ENCODE results near the gene CDKAL1.

The CDKAL1 gene

GRCh38 chr6:20939161-20939775 lies 405.0 kb downstream of the CDKAL1 start:
- DNase-seq: no peak

DNA sequence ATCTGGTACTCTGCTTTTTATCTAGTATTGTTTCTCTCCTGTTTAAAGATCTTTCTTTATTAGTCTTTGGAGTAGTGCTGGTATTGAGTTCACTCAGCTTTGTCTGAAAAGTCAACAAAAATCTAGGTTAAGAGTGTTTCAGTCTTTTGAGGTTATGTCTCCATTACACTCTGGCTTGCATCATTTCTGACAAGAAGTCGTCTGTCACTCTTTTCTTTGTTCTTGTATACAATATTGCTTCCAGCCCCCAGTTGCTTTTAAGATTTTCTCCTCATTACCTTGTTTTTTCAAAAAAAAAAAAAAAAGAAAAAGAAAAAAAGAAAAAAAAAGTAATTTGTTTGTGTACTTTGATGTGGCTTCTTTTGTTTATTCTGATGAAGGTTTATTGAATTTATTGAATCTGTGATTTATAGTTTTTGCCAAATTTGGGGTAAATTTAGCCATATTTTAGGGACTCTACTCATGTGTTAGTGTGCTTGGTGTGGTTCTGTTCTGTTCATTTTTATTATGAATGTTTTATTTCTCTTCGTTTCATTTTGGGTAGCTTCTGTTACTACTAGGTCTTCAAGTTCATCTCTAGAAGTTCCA lies 408.9 kb downstream of the CDKAL1 start:
- DNase-seq: no peak

DNA sequence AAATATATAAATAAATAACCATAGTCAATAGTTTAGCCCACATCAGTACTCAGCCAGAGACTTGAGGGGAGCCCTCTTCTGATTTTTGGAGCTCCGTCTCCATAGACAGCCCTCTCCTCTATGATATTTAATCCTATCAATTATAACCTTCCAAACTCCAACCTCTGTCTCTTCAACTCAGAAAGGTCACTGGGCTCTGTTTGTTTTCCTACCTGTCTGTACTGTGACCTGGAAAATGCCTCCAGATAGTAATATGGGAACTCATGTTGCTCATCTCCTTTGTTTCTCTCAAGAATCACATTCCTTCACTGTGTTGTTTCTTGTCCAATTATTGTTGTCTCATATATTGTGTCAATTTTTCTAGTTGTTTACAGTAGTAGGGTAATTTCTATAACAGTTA lies 409.7 kb downstream of the CDKAL1 start:
- no peak for DNase-seq

DNA sequence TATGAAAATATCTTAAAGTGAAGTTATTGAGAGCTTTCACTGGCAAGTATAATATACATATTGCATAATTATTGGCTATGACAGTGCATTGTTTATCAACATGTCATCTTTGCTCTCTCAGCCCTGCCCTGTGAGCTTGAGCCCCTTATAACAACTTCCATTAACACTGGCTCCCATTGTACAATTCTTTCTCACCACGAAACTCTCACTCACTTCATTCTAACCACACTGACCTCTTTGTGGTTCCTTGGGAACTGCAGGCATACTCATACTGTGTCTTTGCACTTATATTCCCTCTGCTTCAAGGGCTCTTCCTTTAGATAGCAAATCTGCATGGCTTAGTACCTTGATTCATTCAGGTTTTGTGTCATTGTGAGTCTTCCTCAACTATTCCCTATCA lies 411.8 kb downstream of the CDKAL1 start:
- DNase-seq: peak in 1 of 2 experiments; percentile 27

DNA sequence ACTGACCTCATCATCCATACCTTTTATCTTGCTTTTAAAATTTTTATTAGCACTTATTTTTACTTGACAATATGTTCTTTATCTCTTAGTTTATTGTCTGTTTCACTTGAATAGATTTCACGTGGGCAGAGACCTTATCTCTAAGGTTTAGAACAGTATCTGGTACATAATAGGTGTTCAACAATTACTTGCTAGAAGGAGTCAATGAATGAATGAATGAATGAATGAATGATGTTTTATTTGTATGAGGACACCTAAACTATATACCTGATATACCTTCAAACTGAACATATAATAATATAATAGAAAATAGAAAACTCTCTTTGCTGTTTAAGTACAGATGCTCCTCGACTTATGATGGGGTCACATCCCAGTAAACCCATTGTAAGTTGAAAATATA lies 412.6 kb downstream of the CDKAL1 start:
- no peak for DNase-seq

- no peak for DNase-seq
These were observed 413.7 kb downstream of the CDKAL1 start for GRCh38 chr6:20947977-20948376.

DNA sequence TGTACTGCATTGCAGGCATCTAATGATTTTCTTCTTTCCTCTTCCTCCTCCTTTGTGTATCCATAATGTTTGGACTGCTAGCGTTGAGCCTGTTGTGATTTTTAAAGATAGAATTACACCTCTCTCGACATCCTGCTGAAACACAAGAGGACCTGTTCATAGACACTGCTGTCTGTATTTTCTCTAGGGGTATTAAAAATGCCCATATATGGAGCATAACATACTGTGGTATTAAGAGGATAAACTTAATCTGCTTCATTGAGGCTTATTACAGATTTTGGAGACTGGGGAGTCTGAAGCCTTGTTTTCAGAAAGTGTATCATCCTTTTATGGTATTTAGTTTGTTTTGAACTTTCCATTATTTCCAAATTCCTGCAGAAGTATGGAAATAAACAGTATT lies 414.3 kb downstream of the CDKAL1 start:
- no peak for DNase-seq

DNA sequence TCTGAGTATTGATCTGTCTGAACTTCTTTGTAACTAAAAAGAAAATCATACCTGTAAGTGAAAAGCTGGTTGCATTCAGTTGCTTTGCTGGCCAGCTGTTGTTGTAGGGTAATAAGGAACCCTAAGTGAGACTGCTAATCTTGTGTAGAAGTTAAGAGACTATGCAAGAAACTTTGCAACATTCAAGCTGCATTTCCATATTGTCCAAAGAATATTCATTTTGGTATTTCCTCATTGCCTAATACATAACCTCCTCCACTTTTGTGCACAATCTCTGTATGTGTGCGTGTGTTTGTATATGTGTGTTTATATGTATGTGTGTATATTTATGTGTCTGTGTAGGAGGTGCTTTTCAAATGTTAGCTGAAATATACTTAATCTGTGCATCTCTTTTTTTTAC lies 414.9 kb downstream of the CDKAL1 start:
- no peak for DNase-seq

DNA sequence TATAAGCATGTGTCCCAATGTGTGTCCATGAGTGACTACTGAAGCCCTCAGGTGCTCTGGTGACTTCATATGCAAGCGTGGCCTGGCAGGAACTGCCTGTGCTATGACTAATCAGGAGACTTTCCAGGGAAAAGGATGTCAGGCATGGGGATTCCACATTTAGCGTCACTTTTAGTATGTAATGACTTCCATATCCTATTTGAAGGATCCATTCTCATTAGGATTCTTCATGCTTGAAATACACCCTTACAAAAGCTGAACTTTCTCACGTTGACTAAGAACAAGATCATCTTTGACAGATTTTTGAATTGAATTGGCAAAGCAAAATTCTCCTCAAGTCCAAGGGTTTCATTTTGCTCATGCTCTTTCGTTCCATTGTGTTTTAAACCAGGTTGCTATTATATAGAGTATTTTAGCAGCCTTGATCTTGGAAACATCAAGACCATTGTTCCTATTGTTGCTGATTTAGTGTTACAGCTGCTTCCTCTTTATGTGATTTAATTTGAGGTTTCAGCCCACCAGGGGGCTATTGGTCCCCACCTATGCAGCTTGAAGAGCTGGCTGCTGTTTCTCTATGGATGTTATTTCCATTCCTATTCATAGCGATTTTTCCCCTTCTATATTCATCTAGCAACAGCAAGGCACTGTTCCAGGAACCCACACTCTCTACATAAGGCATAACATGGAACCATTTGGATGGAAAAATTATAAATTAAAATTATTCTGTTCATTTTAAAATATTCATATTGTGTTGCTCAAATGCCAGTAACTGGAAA lies 418.6 kb downstream of the CDKAL1 start:
- no peak for DNase-seq

GRCh38 chr6:20954315-20954714 lies 420.1 kb downstream of the CDKAL1 start:
- DNase-seq: no peak

GRCh38 chr6:20955131-20955530 lies 420.9 kb downstream of the CDKAL1 start:
- DNase-seq: no peak

DNA sequence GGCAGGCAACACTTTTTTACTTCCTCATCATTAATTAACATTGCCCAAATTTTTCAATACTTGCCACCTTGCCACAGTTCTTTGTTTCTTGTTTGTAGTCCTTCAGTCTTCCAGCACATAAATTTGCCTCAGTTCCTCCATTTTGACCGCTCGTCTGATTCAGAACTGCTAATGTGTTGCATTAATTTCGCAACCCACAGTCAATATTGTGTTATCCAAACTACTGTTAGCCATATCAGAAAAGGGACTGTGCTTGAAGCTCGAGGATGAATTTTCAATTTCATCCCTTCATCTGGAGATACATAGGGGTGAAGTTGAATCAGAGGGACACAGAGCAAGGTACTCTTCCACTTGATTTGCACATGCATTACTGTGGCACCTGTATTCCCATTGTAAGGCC lies 421.5 kb downstream of the CDKAL1 start:
- no peak for DNase-seq

DNA sequence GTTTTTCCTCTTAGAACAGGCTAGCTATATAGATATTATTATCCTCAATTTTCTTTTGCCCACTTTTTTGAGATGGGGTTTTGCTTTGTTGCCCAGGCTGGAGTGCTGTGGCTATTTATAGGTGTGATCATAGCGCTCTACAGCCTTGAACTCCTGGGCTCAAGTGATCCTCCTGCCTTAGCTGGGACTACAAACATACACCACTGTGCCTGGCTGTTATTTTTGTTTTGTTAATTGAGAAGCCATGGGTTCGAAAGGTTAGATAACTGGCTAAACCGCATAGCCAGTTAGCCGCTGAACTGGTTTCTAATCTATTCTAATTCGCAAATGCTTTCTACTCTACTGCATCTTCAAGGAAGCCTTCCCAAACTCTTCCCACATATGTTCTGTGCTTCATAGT lies 425.8 kb downstream of the CDKAL1 start:
- no peak for DNase-seq

DNA sequence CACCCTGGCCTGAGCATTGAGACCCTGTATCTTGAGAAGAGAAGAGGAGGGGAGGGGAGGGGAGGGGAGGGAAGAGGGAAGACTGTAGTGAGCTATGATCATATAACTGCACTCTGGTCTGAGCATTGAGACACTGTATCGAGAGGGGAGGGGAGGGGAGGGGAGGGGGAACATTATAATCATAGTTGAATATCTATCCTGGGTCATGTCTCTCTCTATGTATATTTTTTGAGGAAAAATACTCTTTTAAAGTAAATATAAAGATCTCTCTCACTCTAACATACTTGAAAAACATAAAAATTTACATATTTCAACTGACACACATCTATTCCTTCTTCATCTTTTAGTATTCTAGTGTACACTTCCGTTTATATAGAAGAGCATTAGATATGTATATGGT lies 431.0 kb downstream of the CDKAL1 start:
- no peak for DNase-seq

GRCh38 chr6:20965915-20966314 lies 431.7 kb downstream of the CDKAL1 start:
- no peak for DNase-seq

DNA sequence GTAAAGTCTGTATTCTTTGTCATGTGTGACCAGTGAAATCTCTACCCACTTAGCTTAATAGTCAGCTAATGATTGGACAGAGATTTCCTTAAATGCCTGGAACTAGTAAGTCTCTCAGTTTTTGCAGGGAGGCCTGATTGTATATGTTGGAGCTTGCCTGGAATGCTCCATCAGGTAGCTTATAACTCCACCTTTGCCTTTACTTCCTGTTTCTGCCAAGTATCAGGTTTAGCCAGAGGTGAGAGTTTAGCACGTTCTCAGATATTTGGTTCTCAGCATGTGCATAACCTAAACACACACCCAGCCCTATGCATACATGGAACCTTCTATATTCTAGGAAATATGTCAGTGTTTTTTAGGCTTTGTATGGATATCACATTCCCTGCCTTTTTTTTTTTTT lies 435.3 kb downstream of the CDKAL1 start:
- DNase-seq: no peak

DNA sequence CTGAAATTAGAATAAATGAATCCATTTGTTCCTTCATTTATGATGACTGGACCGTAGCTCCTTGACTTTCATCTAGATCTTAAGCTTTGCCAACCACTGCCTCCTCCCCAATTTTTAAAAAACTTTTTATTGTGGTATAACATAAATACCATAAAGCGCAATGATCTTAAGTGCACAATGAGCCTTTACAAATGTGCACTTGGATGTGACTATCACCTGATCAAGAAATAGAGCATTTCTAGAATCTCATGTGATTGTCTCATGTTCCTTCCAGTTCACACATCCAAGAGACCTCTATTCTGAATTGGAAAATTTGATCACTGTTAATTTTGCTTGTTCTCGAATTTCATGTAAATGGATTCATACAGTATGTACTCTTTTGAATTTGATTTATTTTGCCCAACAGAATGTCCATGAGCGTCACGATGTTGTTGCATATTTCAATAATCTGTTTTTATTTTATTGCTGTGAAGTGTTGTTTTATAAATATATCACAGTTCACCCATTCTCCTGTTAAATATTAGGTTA lies 442.2 kb downstream of the CDKAL1 start:
- no peak for DNase-seq

DNA sequence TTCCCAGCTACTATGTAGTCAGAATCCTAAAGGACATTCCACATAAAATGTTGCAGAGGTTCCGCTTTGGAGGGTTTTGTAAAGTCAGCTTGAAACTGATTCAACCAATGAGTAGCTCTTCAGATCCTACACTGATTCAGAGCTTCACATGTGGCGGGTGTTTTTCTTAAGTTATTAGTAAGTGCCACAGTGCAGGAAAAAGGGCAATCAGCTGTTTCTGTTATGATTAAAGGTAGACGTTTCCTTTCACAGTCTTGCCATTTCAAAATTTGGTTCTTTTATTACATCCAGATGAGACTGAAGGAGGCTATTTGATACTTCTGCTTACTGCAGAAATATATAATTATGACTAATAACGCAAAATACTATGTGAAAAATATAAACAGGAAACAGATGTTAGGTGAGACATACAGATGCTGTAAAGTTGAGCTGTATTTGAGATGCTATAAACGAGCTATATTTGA lies 443.9 kb downstream of the CDKAL1 start:
- no peak for DNase-seq

GRCh38 chr6:20979076-20979475 lies 444.8 kb downstream of the CDKAL1 start:
- DNase-seq: no peak

- DNase-seq: no peak
These were observed 449.7 kb downstream of the CDKAL1 start for GRCh38 chr6:20983961-20984360.

GRCh38 chr6:20985821-20986220 lies 451.6 kb downstream of the CDKAL1 start:
- no peak for DNase-seq

- DNase-seq: no peak
These were observed 457.7 kb downstream of the CDKAL1 start for GRCh38 chr6:20991910-20992309.

GRCh38 chr6:20996099-20996498 lies 461.8 kb downstream of the CDKAL1 start:
- DNase-seq: no peak

DNA sequence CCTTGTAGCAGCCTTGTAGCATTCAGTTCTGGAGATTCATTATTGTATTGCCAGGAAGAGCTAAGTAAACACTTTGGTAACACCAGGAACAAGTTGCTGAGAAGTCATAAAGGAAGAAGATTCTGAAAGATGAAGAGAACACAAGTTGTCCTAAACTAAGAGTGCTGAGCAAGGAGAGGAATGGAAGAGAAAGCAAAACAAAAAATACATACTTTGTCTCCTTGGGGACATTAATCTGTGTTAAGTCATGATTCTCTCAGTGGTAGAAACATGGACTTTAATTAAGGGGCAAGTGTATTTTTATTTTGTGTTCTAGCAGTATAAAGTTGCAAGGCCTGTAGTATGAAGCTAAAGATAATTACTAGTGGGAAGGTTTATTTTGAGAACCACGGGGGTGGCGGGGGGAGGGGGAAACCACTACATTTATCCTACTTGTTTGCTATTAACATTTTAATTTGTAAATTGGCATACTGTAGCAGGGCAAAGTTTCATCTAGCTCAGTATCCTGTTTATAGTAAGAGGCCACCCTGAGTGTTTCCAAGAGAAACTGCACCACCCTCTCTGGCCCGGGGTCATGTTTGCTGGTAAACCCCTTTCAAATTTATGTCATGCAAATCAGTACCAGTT lies 463.0 kb downstream of the CDKAL1 start:
- no peak for DNase-seq
